ENCODE results near the gene MEN1.

MEN1 gene

DNA sequence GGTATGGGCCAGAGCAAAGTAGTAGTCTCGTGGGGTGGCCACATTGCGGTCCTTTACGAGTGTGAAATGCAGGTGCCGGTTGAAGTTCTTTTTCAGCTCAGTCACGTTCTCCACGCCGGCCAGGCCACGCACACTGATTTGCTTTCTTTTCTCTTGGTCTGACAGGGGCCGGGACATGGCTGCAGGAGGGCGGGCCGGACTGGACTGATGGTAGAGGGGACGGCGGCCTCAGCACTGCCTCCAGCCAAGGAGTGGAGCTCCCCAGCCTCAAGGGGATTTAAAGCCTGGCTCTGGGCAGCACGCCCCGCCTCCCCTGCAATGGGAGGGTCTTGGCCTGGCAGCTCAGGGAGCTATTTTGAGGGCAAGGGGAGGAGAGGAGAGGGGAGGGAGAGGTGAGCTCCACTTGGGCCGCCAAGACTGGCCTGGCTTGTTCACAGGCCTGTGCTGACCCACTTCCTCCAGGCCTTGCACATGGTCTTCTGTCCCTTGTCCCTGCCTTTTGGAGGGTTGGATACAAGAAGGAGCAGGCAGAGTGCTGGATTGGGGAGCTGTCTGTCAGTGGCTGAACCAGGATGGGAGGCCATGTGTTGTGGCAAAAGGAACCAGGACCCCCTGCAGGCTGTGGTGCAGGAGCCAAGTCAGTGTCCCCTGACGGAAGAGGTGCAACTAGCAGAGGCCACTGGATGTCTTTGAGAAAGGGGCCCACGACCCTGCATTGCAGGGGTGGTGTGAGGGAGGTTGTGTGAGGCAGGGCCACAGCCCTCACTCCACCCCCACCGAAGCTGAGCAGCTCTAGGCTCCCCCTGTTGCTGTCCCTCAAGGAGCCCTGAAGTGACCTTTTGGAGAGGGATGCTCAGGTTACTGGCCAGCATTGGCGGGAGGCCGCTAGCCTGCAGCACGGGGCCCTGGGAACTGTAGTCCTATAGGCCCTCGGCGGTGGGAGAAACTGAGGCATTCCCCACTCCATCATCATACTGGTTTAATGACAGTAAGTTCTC lies 50.3 kb downstream of the MEN1 start, which contains the start of gene PYGM:
Gene PYGM, minus strand, starts transcription at position 253 of the 998 bp plus-strand sequence. Its CDS starts 76 bp downstream, at position 177.
- no peak for DNase-seq

DNA sequence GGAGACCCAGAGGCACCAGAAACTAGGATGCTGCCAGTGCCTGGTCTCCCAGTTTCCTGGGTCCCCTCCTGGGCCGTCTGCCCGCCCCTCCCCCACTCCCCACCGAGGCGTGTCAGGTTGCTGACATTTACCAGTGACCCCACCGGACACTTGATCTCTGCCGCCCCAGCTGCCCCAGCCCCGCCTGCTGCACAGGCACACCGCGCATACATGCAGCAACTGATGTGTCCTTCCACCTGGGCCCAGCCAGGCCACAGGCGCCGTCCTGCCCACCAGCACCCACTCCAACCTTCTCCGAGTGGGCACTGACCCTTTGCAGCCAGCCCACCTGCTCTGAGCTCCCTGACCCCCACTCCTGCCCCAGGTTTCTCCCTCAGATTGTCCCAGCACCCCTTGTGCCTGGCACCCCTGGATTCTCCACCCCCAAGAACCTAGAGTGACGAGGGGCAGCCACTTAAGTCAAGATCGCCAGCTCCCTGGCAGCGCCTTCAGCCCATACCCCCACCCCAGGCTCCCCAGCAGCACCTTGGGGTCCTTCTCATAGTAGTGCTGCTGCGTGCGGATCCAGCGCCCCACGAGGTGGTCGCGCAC lies 51.1 kb downstream of the MEN1 start:
- DNase-seq = no peak

DNA sequence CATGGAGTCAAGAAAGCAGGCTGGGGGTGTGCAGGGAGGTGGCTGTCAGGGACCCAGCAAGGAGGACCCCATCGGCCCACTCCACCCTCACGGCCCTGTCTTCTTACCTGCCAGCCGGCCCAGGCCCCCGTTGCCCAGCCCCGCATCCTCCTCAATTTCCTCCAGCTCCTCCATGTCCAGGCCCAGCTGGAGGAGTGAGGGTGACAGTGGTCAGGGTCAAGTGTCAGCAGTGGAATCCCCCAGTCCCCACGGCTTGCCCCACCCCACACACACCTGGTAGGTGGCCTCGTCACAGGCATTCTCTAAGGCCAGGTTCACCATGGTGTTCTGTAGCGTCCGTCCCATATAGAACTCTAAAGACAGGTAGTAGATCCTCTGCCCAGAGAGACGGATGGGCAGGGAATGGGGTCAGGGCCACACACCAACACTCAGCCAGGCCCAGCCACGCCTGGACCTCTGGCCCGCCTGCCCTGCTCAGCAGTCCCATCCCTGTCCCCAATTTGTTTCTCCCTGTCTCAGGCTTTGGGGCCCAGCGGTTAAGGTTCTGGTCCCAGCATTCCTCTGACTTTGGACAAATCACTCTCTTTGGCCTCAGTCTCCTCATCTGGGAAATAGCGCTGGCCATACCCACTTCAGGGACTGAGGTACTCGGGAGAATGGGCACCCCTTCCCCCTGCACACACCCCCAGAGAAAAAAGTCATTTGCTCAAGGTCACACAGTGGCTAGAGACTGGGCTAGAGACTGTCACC lies 51.8 kb downstream of the MEN1 start:
- no peak for DNase-seq

DNA sequence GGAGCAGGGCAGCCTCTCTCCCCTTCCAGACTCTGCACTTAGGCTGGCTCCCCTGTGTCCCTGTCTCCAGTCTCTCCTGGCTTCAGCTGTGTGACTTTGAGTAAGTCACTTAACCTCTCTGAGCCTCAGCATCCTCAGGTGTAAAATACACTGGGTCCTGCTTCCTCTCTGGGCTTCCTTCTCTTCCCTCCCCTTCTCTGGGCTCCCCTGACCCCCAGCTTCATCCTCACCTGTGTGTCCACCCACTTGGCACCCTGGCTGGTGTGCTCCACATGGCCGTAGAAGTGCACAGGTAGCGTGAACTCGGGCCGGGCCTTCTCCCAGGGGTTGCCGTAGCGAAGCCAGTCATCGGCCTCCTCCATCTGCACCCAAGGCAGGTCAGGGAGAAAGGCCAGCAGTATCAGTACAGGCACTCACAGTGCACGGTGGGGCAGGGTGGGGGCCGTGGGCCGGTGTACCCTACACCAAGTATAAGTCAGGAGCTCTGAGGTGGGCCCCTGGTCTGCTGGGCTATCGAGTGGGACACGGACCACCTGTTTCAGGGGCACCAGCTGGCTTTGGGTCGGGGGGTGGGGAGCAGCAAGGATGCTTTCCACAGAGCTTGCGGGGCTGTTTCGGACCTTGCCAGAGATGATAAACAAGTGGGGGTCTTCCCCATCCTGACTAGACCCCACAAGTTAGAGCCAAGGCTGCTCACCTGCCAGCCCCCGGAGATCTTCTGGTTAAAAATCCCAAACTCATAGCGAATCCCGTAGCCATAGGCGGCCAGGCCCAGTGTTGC lies 52.6 kb downstream of the MEN1 start:
- no peak for DNase-seq

DNA sequence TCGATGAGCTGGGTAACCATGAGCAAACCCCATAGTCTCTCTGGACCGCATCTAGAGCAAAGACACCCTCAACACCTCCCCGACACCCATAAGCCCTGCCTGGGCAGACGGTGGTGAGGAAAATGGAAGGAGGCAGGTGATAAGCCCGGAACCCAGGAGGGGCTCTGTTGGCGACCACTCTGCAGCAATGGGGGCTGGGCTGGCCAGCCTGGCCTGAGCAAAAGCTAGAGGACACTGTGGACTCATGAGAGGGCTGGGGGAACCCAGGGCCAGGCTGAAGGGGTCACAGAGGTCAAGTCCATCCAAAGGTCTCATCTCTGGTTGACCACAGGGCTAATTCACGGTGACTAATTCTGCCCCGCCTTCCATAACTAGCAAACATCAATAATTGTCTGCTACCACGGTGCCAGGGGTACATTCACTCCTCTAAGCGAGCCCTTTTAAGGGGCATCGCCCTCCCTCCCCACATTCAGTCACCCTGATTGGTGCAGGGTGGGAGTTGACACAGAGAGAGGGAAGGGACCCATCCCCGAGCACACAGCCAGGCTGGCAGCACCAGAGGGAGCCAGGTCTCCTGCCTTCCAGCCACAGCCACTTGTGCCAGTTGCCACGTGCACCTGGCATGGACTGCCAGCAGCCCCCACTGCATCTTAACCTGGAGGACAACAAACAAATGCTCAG lies 54.5 kb downstream of the MEN1 start:
- DNase-seq = no peak

DNA sequence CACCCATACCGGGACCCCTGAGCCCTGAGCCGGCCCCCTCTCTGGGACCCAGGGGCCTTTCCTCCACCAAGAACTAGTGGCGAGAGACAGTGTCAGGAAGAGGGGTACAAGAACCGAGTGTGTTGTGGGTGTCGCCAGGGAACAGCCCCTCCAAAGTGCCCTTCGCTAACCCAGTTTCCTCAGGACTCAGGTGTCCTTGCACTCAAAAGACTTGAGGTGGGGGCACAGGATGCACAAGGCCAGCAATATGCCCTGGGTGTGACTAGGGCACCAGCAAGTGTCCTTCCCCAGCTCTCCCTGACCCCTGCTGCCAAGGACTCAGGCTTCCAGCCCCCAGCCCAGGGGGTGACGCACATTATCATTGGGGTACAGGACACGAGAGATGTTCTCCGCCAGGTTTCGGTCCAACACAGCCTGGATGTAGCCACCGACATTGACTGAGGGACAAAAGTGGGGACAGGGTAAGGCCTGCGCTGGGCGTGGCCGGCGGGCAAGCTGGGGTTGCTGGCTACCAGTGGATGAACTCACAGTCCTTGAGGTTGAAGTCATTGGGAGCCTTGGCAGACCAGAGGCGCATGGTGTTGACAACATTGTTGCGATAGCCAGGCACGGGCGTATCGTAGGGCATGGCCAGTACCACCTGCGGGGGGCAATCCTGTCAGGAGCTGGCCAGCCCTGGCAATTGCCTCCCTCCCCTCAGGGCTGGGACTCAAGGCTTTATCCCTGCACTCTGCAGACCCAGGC lies 55.3 kb downstream of the MEN1 start:
- no peak for DNase-seq

DNA sequence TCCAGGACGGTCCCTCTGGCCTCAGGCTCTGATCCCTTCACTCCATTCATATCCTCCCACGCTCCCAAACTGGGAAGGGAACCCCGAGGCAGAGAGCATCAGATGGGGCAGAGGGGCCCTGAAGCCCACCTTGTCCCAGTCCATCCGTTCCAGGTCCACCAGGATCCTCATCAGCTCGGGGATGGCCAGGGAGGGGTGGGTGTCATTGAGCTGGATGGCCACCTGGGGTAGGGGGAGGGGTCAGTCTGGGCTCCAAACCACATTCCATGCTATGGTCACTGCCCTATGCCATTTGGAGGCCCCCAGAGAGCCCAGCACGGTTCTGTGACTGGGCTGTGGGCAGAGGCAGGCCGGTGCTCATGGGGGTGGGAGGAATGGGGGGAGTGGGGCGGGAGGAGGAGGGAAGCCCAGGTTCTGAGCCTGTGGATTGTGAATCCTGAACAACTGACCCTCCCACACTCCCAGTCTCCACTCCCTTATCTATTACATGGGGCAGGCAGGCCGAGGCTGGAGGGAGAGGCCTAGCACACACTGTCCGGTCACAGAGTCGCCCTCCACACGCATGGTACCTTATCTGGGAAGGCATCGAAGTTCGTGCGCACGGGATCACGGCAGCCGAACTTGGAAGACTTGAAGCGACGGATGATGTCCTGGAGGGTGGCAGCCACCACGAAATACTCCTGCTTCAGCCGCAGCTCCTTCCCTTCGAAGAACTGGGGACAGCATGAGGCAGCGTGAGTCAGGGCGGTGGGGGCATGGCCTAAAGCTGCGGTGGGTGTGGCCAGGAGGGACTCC lies 56.0 kb downstream of the MEN1 start:
- DNase-seq = no peak

Measured in activated CD4-positive, alpha-beta T cell treated with anti-CD3 and anti-CD28 coated beads, Interleukin-2, amount 50 U/mL, for 1 hour (primary cell).